Endothelial cell of umbilical vein (primary cell): ENCODE results near the gene MYH7. TPM values are rescaled to one million over a fixed set of nuclear protein-coding genes. Genes with fewer than 3 reads are reported as not detected.
"Not testable (repeated sequence)": the region's sequence is repeated elsewhere in the genome, so short reads cannot be mapped to it uniquely, and the experiment has no call there.

Experiments used
- BruUV-seq: library from RNA; stranded (reverse); fragments of 400-500 nt; replicated peaks from 2 replicates; lab custom pipeline; 2021; lab: Mats Ljungman, UMichigan
- CTCF ChIA-PET: fragments of 300-600, 350-600 bp; sonication (Branson Sonifier 250); formaldehyde crosslinking; loops from one replicate; lab custom pipeline; 2021; ENCODE audit warnings: antibody characterized with exemption, inconsistent platforms; lab: Charles Lee
- POLR2A ChIA-PET: fragments of 300-600, 350-600 bp; sonication (Branson Sonifier 250); formaldehyde crosslinking; loops from one replicate; lab custom pipeline; 2021; ENCODE audit warnings: antibody characterized with exemption, inconsistent platforms; lab: Charles Lee
- DNase-seq: peaks from one replicate; pipeline ENCODE4 v3.0.0-alpha.2; 2011; ENCODE audit warnings: low read depth, low spot score
- FAIRE-seq: peaks from 2 replicates; lab custom pipeline; 2011; peaks lifted over from hg19 to GRCh38; lab: Jason Lieb, UNC
- H2AFZ ChIP-seq: 2 replicates; pipeline ENCODE4 v1.6.0; 2012; ENCODE audit warnings: low read depth, low read length, control low read depth, inconsistent platforms
- H3K27ac ChIP-seq: 2 replicates; pipeline ENCODE4 v1.5.1; 2011; ENCODE audit warnings: low read depth, mild to moderate bottlenecking, control low read depth, low read length, moderate library complexity; ENCODE audit not compliant: insufficient read depth
- H3K27me3 ChIP-seq, 2 experiments: 2 replicates each; pipeline versions ENCODE4 v1.6.0 to v1.6.1; 2011; ENCODE audit warnings: low read length in 2 of 2, mixed read lengths in 1 of 2; ENCODE audit not compliant: control insufficient read depth in 2 of 2, insufficient read depth in 2 of 2
- H3K36me3 ChIP-seq, 2 experiments: 2 replicates in 1 of 2; 3 replicates in 1 of 2; pipeline ENCODE4 v1.5.1; 2011; ENCODE audit warnings: low read length in 2 of 2, mild to moderate bottlenecking in 1 of 2, moderate library complexity in 1 of 2; ENCODE audit not compliant: control insufficient read depth in 2 of 2, insufficient read depth in 2 of 2; ENCODE audit errors: extremely low read depth in 1 of 2
- H3K4me1 ChIP-seq: 3 replicates; pipeline ENCODE4 v1.5.1; 2011; ENCODE audit warnings: mild to moderate bottlenecking, low read length; ENCODE audit not compliant: control insufficient read depth, insufficient read depth; ENCODE audit errors: extremely low read depth
- H3K4me2 ChIP-seq: 2 replicates; pipeline ENCODE4 v1.6.1; 2011; ENCODE audit warnings: low read length, control low read depth, mixed read lengths; ENCODE audit not compliant: insufficient read depth
- H3K4me3 ChIP-seq, 3 experiments: fragments of 200-600 bp in 1 of 3; sonication (generic), shearing (Covaris generic) in 1 of 3; replicated peaks in 1 of 3; 2 replicates each; pipeline ENCODE4 v1.5.1; 2011 to 2016; ENCODE audit warnings: control low read depth in 3 of 3, low read length in 3 of 3, mild to moderate bottlenecking in 2 of 3, inconsistent platforms in 1 of 3, low read depth in 1 of 3, moderate library complexity in 1 of 3; ENCODE audit not compliant: insufficient read depth in 1 of 3
- H3K79me2 ChIP-seq: 2 replicates; pipeline ENCODE4 v1.6.0; 2012; ENCODE audit warnings: low read length, inconsistent platforms; ENCODE audit not compliant: control insufficient read depth, insufficient read depth
- H3K9ac ChIP-seq: replicated peaks from 2 replicates; pipeline ENCODE3; 2011; ENCODE audit warnings: low read length, control low read depth; ENCODE audit not compliant: insufficient read depth; ENCODE audit errors: extremely low read depth
- H3K9me1 ChIP-seq: replicated peaks from 3 replicates; pipeline ENCODE4 v1.6.0; 2011; ENCODE audit warnings: mild to moderate bottlenecking, low read length; ENCODE audit not compliant: control insufficient read depth, insufficient read depth; ENCODE audit errors: extremely low read depth
- H3K9me3 ChIP-seq: replicated peaks from 2 replicates; pipeline ENCODE4 v1.5.1; 2012; ENCODE audit warnings: low read length, inconsistent platforms; ENCODE audit not compliant: control insufficient read depth, insufficient read depth
- H4K20me1 ChIP-seq: replicated peaks from 2 replicates; pipeline ENCODE3; 2011; ENCODE audit warnings: mild to moderate bottlenecking, low read length; ENCODE audit not compliant: control insufficient read depth, insufficient read depth; ENCODE audit errors: extremely low read depth
- CTCF ChIP-seq, 2 donors: IDR thresholded peaks; 1 replicate in 1 of 2; 2 replicates in 1 of 2; pipeline ENCODE4 v1.5.1; 2011; ENCODE audit warnings: low read length in 2 of 2, mild to moderate bottlenecking in 2 of 2, moderate library complexity in 2 of 2, control low read depth in 1 of 2, inconsistent platforms in 1 of 2, low read depth in 1 of 2; ENCODE audit not compliant: insufficient read depth in 1 of 2; ENCODE audit errors: extremely low read depth in 1 of 2
- EZH2 ChIP-seq: IDR thresholded peaks from 2 replicates; pipeline ENCODE4 v1.6.1; 2012; ENCODE audit warnings: borderline replicate concordance, low read depth, mild to moderate bottlenecking, moderate library complexity, low read length, inconsistent platforms; ENCODE audit not compliant: severe bottlenecking
- FOS ChIP-seq: IDR thresholded peaks from 2 replicates; pipeline ENCODE4 v1.6.1; 2011; ENCODE audit warnings: mild to moderate bottlenecking, low read length, moderate library complexity, borderline replicate concordance; ENCODE audit not compliant: insufficient read depth
- GATA2 ChIP-seq: IDR thresholded peaks from 2 replicates; pipeline ENCODE4 v1.7.0; 2011; ENCODE audit warnings: low read depth, mild to moderate bottlenecking, moderate library complexity, mixed read lengths, low read length; ENCODE audit not compliant: insufficient read length, insufficient read depth
- JUN ChIP-seq: IDR thresholded peaks from 2 replicates; pipeline ENCODE4 v1.6.1; 2011; ENCODE audit warnings: borderline replicate concordance, low read depth; ENCODE audit not compliant: insufficient read length, insufficient read depth
- MAX ChIP-seq: IDR thresholded peaks from 2 replicates; pipeline ENCODE4 v1.6.1; 2011; ENCODE audit not compliant: insufficient read depth, insufficient read length
- MYC ChIP-seq: IDR thresholded peaks from one replicate; pipeline ENCODE4 v1.6.1; 2011; ENCODE audit warnings: mild to moderate bottlenecking, low read depth, low read length
- POLR2A ChIP-seq: IDR thresholded peaks from 2 replicates; pipeline ENCODE4 v1.6.1; 2012; ENCODE audit warnings: low read depth, mild to moderate bottlenecking, control low read depth, low read length
- POLR2AphosphoS5 ChIP-seq: IDR thresholded peaks from 2 replicates; pipeline ENCODE4 v1.6.1; 2012; ENCODE audit warnings: low read depth, mild to moderate bottlenecking, control low read depth, low read length, moderate library complexity; ENCODE audit not compliant: insufficient read depth
- dilution Hi-C: fragments of 300-500 bp; cut with MboI; formaldehyde crosslinking; loops from one replicate; pipeline ENCODE4 v1.15.0; 2019; ENCODE audit warnings: low sequenced_read_pairs; ENCODE audit not compliant: extremely low pct_ligation_motif_present
- intact Hi-C: fragments of 100-400 bp; cut with micrococcal nuclease; formaldehyde crosslinking; loops from one replicate; pipeline ENCODE4 v1.10.0; 2022
- polyA plus RNA-seq, 4 experiments: library from polyadenylated mRNA; depleted of rRNA in 3 of 4; stranded (reverse) in 3 of 4; unstranded in 1 of 4; fragments of >200 nt; gene quantifications; 2 replicates each; pipeline versions ENCODE4 v1.2.1 to v1.2.3, GENCODE V29; 2011 to 2012; ENCODE audit warnings: missing spikeins in 1 of 4
- total RNA-seq: library from RNA; stranded (reverse); gene quantifications from 2 replicates; pipeline ENCODE4 v1.2.3, GENCODE V29; 2021

Gene MYH7
- total and polyA plus RNA-seq, 2 donors (not counting 3 experiments of a cell fraction or from before 2014, with no cell fraction given), result not detected

GRCh38 chr14:23389871-23390270, 45.6 kb downstream of the MYH7 start:
- FAIRE-seq, H3K79me2 ChIP-seq, H4K20me1 ChIP-seq, H3K9me3 ChIP-seq, intact Hi-C loops, H3K9me1 ChIP-seq, H3K9ac ChIP-seq, DNase-seq, POLR2A ChIA-PET, H2AFZ ChIP-seq, H3K36me3 ChIP-seq, H3K27me3 ChIP-seq, H3K4me1 ChIP-seq, H3K27ac ChIP-seq, H3K4me2 ChIP-seq, H3K4me3 ChIP-seq, BruUV-seq, dilution Hi-C loops: not testable (repeated sequence)
- CTCF ChIA-PET, result interaction anchor here (2.3 kb wide), 1 partner anchor 10 kb away, joined by 10 read pairs; no protein-coding TSS in a partner anchor

DNA sequence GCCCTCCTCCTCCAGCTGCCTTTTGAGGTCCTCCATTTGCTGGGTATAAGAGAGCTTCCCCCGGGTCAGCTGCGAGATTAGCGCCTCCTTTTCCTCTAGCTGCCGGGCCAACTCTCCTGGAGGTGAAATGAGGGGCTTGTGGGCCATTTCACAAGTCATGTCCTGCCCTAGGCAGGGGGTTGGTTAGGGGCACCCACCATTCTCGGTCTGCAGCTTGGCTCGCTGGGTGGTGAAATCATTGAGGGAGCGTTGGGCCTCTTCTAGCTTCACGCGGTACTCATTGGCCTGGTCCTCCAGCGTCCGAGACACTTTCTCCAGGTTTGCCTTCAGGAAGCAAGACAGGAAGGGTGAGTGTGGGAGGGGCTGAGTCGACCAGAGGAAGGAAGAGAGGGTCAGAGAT, 46.1 kb downstream of the MYH7 start:
- DNase-seq (no peak), FAIRE-seq (no peak)
- ChIA-PET POLR2A (no interaction called here), CTCF (interaction anchor here (2.3 kb wide), 1 partner anchor 10 kb away, joined by 10 read pairs; no protein-coding TSS in a partner anchor)
- no peaks in the 10 kb centered on the region for H4K20me1 ChIP-seq
- TF ChIP-seq POLR2AphosphoS5 (no peak), EZH2 (no peak), POLR2A (no peak), GATA2 (no peak), MYC (no peak), FOS (no peak), JUN (no peak), CTCF (IDR thresholded peaks at IDR 0.05; ENCODE audit: extremely low read depth in 1 of 2, insufficient read depth in 1 of 2, low read depth in 1 of 2, low read length in 2 of 2) (no peak), MAX (no peak)
- no peak overlapping the region for H3K4me2 ChIP-seq
- no peak overlapping the region for H2AFZ ChIP-seq
- H3K27ac ChIP-seq, result no peak overlapping the region
- no peaks in the 10 kb centered on the region for H3K27me3 ChIP-seq
- no peak overlapping the region for H3K9ac ChIP-seq
- no peaks in the 10 kb centered on the region for H3K9me1 ChIP-seq
- BruUV-seq, result no TSS peak
- H3K4me3 ChIP-seq, result no peak overlapping the region
- dilution Hi-C loops, result no loop called here
- no peaks in the 10 kb centered on the region for H3K4me1 ChIP-seq
- H3K9me3 ChIP-seq, result no peaks in the 10 kb centered on the region
- no peaks in the 10 kb centered on the region for H3K36me3 ChIP-seq
- intact Hi-C loops, result no loop called here
- H3K79me2 ChIP-seq, result no peaks in the 10 kb centered on the region
